Stimulated activated CD8-positive, alpha-beta memory T cell treated with anti-CD3 and anti-CD28 coated beads, Interleukin-7, amount 100 ng/mL, for 48 hours (primary cell): ENCODE data around the gene INPP5F.

Experiments used
- DNase-seq, 2 donors: peaks; one replicate each; pipeline ENCODE4 v3.0.0-alpha.2; 2020; ENCODE audit warnings: low read depth in 1 of 2; ENCODE audit errors: extremely low read depth in 1 of 2

Gene INPP5F

GRCh38 chr10:119737823-119738222 is 12.0 kb downstream of the INPP5F start:
- DNase-seq, result no peak

GRCh38 chr10:119738962-119739361 is 13.1 kb downstream of the INPP5F start:
- DNase-seq, result no peak

DNA sequence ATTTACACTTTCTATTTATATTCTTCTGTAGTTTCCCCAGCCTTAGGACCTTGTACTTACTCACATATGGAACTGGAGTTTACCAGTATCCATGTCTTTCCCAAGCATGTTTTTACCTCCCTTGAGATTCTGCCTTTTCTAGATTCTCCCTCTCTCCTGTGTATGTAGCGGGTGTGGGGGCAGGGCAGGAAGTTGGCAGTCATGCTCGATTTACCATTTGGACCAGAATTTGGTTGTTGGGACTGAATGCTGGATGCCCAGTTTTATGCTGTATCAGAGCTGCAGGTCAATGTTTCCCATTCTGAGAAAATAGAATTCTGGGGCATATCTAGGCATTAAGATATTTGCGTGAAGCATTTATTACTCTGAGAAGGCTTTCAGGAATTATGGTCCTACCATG is 14.2 kb downstream of the INPP5F start:
- DNase-seq, result no peak

DNA sequence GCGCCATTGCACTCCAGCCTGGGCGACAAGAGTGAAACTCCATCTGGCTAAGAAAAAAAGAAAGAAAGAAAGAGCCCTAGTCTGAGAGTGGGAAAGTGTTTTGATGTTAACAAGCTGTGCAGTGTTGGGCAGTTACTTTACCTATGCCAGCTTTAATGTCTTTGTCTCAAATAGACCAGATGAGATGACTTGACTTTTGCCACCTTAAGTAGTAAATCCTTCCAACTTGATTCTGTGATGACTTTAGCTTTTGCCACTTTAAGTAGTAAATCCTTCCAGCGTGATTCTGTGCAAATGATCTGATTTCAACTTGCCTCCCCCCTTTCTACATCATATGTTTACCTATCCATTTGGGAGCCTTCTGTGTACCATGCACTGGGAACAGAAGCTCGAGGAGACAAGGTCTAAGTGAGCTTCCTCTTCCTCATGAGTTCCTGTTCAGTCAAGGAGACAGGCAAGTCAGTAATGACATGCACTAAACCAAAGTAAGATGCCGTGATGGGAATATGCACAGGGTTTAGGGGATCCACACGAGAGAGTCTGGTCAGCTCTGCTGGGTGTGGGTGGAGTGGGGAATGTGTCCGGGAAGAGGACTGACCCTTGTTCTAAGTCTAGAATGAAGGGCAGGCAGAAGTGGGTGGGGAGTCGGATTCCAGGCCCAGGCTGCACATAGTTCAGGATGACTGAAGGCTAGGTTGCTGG is 17.2 kb downstream of the INPP5F start:
- DNase-seq, result no peak

GRCh38 chr10:119747940-119748339 is 22.1 kb downstream of the INPP5F start:
- no peak for DNase-seq

DNA sequence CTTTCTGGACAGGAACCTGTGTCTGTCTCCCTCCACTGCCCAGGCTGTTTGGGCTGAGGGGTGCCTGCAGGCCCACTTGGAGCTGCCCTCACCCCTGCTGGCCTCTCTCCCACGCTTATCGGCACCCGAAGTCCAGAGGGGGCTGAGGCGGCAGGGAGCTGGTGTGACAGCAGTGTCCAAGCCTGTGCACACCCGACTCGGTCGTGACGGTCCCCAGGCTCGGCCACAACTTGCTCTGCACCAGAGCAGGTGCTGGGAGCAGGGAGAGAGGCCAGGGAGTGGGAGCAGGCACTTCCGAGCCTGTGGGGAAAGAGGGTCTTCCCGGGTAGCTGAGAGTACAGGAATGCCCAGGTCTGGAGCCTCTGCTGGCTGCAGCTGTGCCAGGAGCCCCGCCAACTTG is 23.0 kb downstream of the INPP5F start:
- DNase-seq, result no peak

GRCh38 chr10:119749455-119749854 is 23.6 kb downstream of the INPP5F start:
- no peak for DNase-seq

GRCh38 chr10:119750391-119751230 is 24.8 kb downstream of the INPP5F start:
- peak in 1 of 2 donors; percentile 29 for DNase-seq

DNA sequence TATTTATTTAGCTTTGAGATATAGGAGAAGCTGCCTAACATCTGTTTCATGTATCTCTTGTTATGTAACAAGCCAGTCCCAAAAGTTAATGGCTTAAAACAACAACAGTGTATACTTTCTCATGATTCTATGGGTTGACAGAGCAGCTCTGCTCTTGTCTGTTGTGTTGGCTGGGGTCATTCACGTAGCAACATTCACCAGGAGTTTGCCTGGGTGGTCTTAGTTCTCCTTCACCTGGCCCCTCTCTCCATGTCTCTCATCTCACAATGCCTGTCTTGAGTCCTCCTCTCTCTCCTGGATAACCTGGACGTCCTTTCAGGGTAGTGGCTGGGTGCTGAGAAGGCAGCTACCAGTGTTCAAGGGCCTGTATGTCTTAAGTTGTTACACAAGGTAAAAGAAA is 27.5 kb downstream of the INPP5F start:
- DNase-seq, result no peak

- no peak for DNase-seq
Measured at GRCh38 chr10:119754085-119754484, 28.2 kb downstream of the INPP5F start.

DNA sequence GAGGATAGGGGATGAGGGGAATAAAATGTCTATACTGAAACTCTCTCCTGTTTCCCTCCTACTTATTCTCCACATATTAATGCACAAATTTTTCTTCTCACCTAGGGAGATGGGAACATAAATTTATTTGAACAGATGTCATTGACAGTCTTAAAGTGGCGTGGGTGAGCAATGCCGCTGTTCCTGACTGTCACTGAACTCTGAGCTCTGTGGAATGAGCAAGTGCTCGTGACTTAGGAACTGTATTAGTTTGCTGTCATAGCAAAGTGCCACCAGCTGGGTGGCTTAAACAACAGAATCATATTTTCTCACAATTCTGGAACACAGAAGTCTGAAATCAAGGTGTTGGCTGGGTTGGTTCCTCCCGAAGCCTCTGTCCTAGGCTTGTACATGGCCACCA is 29.1 kb downstream of the INPP5F start:
- DNase-seq, result no peak

- DNase-seq, result no peak
Measured at GRCh38 chr10:119755446-119755845, 29.6 kb downstream of the INPP5F start.

DNA sequence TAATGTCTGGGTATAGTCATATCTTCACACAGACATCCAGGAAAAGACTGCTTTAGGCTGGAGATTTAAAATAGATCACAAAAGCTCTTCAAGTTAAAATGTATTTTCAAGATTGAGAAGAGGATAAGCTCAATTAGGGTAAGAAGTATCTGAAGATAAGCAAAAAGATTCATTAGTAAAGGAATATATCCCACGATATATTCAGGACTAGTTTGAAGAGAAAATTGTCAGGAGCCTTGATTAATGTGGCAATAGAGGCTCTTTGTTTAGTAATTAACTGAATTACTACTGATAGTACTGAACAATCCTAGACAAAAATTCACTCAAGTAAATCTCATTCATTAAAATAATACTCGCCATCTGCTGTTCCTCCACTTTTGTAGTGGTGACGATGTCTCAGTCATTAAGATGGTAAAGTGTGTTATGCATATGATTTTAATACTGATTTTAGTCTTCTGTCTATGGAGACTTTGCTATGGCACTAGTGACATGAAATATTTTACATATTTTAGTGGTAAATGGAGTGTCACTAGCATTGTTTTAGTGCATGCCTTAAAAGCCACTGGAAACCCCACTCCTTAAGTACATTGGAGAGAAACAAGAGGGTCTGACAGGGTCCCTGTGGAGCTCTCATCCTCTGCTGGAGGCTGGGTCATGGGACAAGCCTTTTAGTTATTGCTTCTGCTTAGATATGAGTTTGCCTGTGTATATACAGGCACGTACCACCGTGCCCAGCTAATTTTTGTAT is 32.8 kb downstream of the INPP5F start:
- DNase-seq, result no peak

DNA sequence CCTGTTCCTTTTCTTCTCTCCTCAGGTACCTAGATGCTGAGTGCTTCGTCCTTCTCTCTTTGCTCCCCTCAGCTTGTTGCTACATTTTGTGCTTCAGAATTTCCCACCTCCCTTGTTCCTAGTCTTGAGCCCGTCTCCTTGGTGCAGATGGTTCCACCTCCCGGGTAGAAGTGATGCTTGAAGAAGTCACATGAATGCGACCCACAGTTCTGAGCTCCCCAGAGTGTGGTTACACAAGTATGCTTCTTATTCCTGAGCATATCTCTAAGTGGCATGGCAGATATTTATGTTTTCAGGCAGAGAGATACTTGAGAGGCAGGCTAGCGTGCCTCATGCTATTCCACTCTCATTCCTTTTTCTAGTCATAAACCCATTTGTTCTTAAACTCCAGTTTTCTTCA is 34.0 kb downstream of the INPP5F start:
- no peak for DNase-seq

- no peak for DNase-seq
Measured at GRCh38 chr10:119761106-119761505, 35.3 kb downstream of the INPP5F start.

DNA sequence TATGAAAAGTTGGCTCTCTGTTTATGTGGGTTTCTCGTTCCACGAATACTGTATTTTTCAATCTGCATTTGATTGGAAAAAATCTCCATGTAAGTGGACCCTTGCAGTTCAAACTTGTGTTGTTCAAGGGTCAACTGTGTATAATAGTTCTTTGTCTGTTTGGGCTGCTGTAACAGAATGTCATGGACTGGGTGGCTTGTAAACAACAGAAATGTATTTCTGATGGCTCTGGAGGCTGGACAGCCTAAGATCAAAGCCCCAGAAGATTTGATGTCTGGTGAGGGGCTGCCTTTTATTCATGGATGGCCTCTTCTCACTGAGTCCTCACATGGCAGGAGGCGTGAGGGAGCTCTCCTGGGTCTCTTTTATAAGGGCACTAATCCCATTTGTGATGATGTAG is 36.2 kb downstream of the INPP5F start:
- DNase-seq, result no peak

GRCh38 chr10:119762805-119763798 is 37.3 kb downstream of the INPP5F start:
- no peak for DNase-seq

GRCh38 chr10:119768455-119769094 is 42.7 kb downstream of the INPP5F start:
- DNase-seq, result no peak

GRCh38 chr10:119769886-119770285 is 44.0 kb downstream of the INPP5F start:
- DNase-seq, result no peak

DNA sequence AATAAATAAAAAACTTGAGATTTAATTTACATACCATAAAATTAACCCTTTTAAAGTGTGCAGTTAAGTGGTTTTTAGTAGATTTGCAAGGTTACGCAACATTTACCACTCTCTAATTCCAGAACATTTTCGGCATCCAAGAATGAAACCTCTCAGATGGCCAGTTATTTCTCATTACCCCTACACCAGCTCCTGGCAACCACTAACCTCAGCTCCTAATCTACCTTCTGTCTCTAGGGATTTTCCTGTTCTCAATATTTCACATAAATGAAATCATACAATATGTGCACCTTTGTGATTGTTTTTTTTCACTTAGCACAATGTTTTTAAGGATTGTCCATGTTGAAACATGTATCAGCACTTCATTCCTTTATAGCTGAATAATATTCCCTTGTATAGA is 45.1 kb downstream of the INPP5F start:
- no peak for DNase-seq
